ENCODE results near the gene ATE1. TPM values are rescaled to one million over a fixed set of nuclear protein-coding genes. Genes with fewer than 3 reads are reported as not detected.
A peak's percentile ranks its signal among the peaks of the same experiment; 100 is the strongest.
"Not testable (repeated sequence)": the region's sequence is repeated elsewhere in the genome, so short reads cannot be mapped to it uniquely, and the experiment has no call there.

Gene ATE1
- total RNA-seq, 2 experiments from 2014 or later = 26.6 to 28.1 TPM

DNA sequence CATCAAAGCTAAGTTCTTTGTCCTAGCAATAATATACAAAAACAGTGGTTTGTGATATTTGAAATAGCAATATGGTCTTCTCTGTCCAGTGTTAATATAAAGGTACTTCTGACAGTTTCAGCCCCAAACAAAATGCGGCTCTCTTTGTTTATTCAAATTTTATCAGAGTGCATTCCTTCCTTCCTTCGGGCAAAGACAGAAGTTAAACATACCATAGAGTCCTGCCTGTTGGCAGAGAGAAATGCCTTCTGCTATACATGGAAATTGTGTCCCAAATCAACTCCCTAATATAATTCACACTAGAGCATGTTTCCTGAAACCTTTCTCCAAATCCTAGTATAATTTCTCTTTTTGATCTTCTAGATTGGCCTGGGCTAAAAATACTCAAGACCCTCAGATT is 21.2 kb upstream of the ATE1 start:
- DNase-seq = no peak
- Mint-ChIP-seq H3K4me3 (no peak overlapping the region), H3K27ac (no peak overlapping the region), H3K27me3 (no peaks in the 10 kb centered on the region), H3K4me1 (no peaks in the 10 kb centered on the region), H3K9me3 (ENCODE audit: low read depth) (no peaks in the 10 kb centered on the region), H3K36me3 (peaks cover 8% of the 10 kb centered on the region)
- no peak for ATAC-seq
- CTCF ChIA-PET = interaction anchor here (1.7 kb wide), 1 partner anchor 25 kb away, joined by 4 read pairs; no protein-coding TSS in a partner anchor

DNA sequence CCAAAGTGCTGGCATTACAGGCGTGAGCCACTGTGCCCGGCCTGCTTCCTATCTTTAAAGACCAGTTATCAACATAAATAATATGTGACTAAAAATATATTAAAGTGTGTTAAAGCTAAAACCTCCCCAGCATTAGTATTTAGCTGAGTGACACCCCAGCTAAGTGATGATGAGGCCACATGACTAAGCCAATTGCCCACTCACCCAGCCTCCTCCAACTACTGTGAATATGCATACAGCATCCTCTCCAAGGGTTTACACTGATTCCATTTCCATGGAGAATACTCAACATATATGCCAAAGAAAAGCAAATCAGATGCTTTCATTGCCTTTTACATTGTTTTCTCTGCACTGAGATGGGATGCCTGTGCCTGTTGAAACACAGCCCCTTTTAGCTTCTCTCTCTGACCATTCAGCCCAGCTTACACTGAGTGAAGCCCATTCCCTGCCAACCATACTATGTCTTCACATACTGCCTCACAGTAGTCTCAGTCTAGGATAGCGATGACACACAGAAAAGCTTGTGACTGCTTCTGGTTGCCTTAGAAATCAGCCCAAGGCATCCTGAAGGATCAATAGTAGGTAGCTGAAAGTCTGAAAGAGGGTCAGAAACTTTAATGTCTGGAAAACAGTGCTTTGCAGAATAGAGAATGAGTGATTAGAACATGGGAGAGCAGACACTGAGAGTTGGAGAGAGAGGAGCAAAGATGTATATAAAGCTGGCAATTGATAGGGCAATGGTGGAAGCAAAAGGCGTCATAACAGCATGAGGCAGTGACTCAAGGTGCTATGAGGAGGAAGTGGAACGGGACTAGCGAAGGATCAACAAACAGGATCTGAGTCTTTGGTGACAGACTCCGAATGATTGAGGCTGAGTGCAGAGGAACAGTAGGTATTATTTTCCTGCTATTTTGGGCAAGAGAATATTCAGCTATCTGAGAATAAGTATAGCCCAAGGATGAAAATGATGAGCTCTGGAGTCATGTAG is 19.8 kb upstream of the ATE1 start:
- ATAC-seq = no peak
- peaks cover 1% of the 10 kb centered on the region for H3K36me3 Mint-ChIP-seq
- H3K9me3 Mint-ChIP-seq (ENCODE audit: low read depth) = no peaks in the 10 kb centered on the region
- no peak overlapping the region for H3K27ac Mint-ChIP-seq
- H3K4me3 Mint-ChIP-seq = no peak overlapping the region
- H3K27me3 Mint-ChIP-seq = no peaks in the 10 kb centered on the region
- no peak for DNase-seq
- no peaks in the 10 kb centered on the region for H3K4me1 Mint-ChIP-seq
- CTCF ChIA-PET = interaction anchor here (1.7 kb wide), 1 partner anchor 26 kb away, joined by 4 read pairs; no protein-coding TSS in a partner anchor

DNA sequence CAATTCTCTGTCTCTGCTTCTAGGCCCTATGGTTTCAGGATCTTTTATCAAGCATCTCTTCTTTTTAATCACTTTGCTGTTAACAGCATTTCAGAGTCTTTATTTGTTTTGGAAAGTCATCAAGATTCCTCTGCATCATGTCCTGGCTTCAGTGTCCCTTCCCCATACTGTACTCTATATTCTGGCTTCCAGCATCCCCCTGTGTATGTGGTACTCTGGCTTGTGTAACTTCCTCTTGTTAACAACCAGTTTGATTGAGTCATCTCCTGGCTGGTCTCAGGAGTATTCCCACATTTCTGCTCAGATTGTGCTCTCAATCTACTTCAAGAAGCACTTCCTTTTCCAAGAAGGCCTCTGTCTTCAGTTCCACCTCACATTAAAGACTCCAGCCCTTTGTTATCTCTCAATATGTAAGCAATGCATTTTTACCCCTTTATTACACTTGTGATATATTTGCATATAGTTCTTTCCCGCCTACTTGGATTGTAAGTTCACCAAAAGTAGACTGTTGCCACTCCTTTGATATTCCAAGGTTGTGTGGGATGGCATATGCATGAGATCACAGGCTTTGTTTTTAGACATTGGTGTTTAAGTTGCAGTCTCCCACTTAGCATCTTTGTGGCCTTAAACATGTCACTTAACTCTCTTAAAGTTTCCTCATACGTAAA is 15.1 kb upstream of the ATE1 start:
- Mint-ChIP-seq H3K9me3 (ENCODE audit: low read depth) (no peaks in the 10 kb centered on the region), H3K27ac (no peak overlapping the region), H3K27me3 (peaks cover 13% of the 10 kb centered on the region), H3K36me3 (no peaks in the 10 kb centered on the region), H3K4me3 (no peak overlapping the region), H3K4me1 (no peaks in the 10 kb centered on the region)
- DNase-seq = no peak
- ATAC-seq = no peak
- CTCF ChIA-PET = no interaction called here

DNA sequence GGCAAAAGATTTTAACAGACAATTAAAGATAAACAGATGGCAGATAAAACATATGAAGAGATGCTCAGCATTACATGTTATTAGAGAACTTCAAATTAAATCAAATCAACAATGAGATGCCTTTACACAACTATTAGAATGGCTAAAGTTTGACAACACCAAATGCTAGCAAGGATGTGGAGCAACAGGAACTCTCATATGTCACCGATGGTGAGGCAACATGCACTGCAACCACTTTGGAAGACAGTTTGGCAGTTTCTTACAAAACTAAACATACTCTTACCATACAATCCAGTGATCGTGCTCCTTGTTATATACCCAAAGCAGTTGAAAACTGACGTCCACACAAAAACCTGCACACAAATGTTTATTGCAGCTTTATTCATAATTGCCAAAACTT is 13.7 kb upstream of the ATE1 start:
- H3K4me3 Mint-ChIP-seq = no peak overlapping the region
- no peaks in the 10 kb centered on the region for H3K9me3 Mint-ChIP-seq (ENCODE audit: low read depth)
- no peak for ATAC-seq
- H3K27me3 Mint-ChIP-seq = peaks cover 13% of the 10 kb centered on the region
- H3K36me3 Mint-ChIP-seq = no peaks in the 10 kb centered on the region
- no peak overlapping the region for H3K27ac Mint-ChIP-seq
- no peak for DNase-seq
- CTCF ChIA-PET = no interaction called here
- no peaks in the 10 kb centered on the region for H3K4me1 Mint-ChIP-seq

DNA sequence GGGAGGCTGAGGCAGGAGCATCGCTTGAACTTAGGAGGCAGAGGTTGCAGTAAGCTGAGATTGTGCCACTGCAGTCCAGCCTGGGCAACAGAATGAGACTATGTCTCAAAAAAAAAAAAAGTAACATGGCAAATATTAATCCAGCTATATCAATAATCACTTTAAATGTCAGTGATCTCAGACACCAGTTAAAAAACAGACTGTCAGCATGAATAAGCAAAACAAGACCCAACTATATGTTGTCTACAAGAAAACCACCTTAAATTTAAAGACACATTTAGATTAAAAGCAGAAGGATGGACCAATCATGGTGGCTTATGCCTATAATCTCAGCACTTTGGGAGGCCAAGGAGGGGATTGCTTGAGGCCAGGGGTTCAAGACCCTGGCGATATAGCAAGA is 8.5 kb upstream of the ATE1 start:
- CTCF ChIA-PET = no interaction called here
- ATAC-seq = no peak
- Mint-ChIP-seq H3K36me3 (no peaks in the 10 kb centered on the region), H3K27ac (no peak overlapping the region), H3K4me3 (no peak overlapping the region), H3K27me3 (peaks cover 13% of the 10 kb centered on the region), H3K4me1 (no peaks in the 10 kb centered on the region), H3K9me3 (ENCODE audit: low read depth) (no peaks in the 10 kb centered on the region)
- no peak for DNase-seq

DNA sequence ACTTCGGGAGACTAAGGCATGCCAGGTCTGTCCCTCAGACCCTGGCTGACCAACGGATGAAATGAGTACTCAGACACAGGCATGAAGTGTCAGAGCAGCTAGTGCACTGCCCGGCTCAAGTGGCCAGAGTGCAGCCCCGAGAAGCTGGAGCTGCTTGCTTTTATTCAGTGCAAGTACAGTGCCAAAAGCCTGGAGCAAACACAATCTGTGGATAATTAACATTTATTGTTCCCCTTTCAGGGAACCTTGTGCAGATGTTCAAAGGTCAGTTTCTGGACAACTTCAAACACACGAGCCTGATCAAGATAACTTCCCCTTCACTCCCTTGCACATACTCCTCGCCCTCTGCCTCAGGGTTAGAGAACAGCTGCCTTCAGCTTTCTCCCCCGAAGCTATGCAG is 7.9 kb upstream of the ATE1 start:
- no peak for ATAC-seq
- no peak overlapping the region for H3K27ac Mint-ChIP-seq

DNA sequence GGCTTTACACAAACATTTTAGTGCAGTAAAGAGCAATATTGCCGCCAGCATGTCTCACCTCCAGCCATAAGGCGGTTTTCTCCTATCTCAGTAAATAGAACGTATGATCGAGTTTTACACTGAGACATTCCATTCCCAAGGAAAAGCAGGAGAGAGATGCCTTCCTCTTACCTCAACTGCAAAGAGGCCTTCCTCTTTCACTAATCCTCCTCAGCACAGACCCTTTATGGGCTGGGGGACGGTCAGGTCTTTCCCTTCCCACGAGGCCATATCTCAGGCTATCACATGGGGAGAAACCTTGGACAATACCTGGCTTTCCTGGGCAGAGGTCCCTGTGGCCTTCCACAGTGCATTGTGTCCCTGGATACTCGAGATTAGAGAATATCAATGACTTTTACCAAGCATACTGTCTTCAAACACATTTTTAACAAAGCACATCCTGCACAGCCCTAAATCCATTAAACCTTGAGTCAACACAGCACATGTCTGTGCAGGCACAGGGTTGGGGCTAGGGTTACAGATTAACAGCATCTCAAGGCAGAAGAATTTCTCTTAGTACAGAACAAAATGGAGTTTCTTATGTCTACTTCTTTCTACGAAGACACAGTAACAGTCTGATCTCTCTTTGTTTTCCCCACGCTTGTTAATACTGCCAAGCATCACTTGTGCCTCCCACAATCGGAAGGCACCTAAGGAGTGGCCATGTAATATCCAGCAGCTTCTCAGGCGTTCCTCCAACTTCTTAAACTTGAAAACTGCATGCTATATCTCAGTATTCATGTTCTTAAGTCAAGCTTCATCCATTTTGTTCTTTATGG is 2.6 kb upstream of the ATE1 start:
- H3K4me1 Mint-ChIP-seq = peaks cover 13% of the 10 kb centered on the region
- DNase-seq; H3K9me3 Mint-ChIP-seq (ENCODE audit: low read depth); H3K27ac Mint-ChIP-seq; H3K36me3 Mint-ChIP-seq; ATAC-seq; CTCF ChIA-PET; H3K27me3 Mint-ChIP-seq: not testable (repeated sequence)
- H3K4me3 Mint-ChIP-seq = peak overlapping the region; percentile 1

More for the DNA sequence above, 7.9 kb upstream of the ATE1 start:
- Mint-ChIP-seq H3K4me3 (no peak overlapping the region), H3K27me3 (peaks cover 13% of the 10 kb centered on the region), H3K36me3 (no peaks in the 10 kb centered on the region), H3K4me1 (no peaks in the 10 kb centered on the region), H3K9me3 (ENCODE audit: low read depth) (no peaks in the 10 kb centered on the region)
- no peak for DNase-seq
- CTCF ChIA-PET = no interaction called here

DNA sequence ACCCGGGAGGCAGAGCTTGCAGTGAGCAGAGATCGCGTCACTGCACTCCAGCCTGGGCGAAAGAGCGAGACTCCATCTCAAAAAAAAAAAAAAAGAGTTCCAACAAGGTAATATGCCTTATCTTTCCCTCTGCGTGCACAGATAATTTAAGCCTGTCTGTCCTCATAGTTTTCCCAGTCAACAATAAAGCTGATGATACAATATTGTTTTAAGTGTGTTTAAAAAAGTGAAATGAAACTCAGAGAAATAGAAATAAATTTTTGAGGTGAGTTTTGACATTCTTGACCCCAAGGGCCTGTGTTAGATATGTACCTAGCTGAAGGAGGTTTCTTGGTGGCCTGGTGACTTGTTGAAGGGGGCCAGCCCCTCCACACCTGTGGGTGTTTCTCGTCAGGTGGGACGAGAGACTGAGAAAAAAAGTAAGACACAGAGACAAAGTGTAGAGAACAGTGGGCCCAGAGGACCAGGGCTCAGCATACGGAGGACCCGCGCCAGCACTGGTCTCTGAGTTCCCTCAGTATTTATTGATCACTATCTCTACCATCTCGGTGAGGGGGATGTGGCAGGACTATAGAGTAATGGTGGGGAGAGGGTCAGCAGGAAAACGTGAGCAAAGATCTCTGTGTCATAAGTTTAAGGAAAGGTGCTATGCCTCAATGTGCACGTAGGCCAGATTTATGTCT is 1.9 kb upstream of the ATE1 start:
- DNase-seq; H3K9me3 Mint-ChIP-seq (ENCODE audit: low read depth); CTCF ChIA-PET; ATAC-seq; H3K27me3 Mint-ChIP-seq; H3K36me3 Mint-ChIP-seq: not testable (repeated sequence)
- Mint-ChIP-seq H3K27ac (peak overlapping the region; percentile 63), H3K4me1 (peaks cover 15% of the 10 kb centered on the region), H3K4me3 (peak overlapping the region; percentile 1)

DNA sequence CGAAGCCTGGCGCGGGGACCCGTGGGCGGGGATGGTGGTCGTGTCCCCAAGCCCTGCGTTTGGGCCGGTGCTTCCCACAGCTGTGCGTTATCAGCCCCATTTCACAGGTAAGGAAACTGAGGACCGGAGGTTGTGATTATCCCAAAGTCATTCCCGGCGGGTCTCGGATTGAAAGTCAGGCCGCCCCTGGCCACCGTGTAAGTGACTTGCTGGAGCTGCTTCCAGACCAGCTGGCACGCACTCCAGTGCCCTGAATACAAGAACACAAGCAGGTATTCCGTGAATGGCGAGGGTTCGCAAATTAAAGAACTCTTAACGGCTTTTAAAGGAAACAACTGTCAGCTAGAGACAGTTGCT is 675 bp upstream of the ATE1 start:
- Mint-ChIP-seq H3K4me1 (peaks cover 15% of the 10 kb centered on the region), H3K36me3 (peaks cover 2% of the 10 kb centered on the region), H3K27ac (peak overlapping the region; percentile 95), H3K4me3 (peak overlapping the region; percentile 95), H3K27me3 (no peaks in the 10 kb centered on the region), H3K9me3 (ENCODE audit: low read depth) (no peaks in the 10 kb centered on the region)
- DNase-seq (no peak), ATAC-seq (no peak)
- CTCF ChIA-PET = interaction anchor here (0.6 to 1.8 kb wide), 3 partner anchors 29 to 205 kb away, joined by 3 to 10 read pairs (median 3); partner anchors contain the start of gene NSMCE4A

DNA sequence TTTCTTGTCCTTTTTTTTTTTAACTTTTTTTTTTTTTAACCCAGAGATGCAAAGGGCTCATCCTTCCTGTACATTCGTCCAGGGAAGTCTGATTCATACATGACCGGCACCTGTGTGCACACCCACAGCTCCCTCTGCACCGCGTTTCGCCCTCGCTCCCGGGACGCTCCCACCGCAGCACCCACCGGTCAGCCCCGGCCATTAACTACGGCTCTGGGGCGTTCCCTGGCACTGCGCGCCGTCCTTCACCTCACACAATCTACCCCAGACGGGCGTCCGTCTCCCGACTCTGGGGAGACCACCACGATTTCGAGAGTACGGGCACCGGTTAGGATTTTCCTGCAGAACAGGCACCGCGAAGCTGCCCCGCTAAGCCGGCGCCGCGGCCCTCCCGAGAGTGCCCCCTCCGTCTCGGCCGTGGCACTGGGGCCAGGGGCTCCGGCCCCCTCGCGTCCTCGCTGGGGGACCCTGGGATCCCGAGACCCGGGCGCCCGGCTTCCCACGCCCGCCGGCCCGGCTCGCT is 452 bp downstream of the ATE1 start:
- CTCF ChIA-PET = interaction anchor here (0.6 to 1.8 kb wide), 2 partner anchors 47 to 1114 kb away, joined by 3 to 10 read pairs; partner anchors contain the start of gene NSMCE4A
- H3K4me3 Mint-ChIP-seq = peak overlapping the region; percentile 95
- peaks cover 3% of the 10 kb centered on the region for H3K36me3 Mint-ChIP-seq
- H3K4me1 Mint-ChIP-seq = peaks cover 15% of the 10 kb centered on the region
- H3K9me3 Mint-ChIP-seq (ENCODE audit: low read depth) = no peaks in the 10 kb centered on the region
- H3K27me3 Mint-ChIP-seq = no peaks in the 10 kb centered on the region
- peak overlapping the region; percentile 94 for H3K27ac Mint-ChIP-seq
- ATAC-seq (peak; percentile 45), DNase-seq (peak; percentile 55)

DNA sequence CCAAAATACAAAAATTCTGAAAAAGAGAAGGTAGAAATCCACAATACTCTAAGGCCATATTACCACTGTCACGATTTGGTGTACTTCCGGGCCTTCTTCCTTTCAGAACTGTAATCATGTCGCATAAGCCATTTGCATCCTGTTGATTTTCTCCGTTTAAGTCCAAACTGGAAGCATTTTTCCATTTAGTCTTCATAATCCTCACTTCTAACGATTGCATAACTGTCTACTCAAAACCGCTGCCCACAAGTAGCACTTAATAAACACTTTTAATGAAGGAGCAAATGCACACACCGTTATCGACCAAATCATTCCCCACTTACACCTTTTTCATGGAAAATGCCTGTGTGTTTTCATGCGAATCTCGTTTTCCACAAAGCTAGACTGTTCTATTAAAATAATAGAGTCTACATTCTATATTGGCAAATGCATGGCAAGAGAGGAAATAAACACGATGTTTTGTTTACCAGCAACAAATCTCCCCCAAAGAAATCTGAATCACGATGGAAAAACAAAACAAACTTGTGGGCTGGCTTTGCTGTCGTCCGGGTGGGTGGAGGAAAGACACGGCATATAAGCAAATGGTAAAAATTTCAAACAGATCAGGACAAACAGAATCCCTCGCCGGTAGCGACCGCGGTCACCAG is 1.0 kb downstream of the ATE1 start:
- Mint-ChIP-seq H3K36me3 (peaks cover 3% of the 10 kb centered on the region), H3K27me3 (no peaks in the 10 kb centered on the region), H3K4me3 (peak overlapping the region; percentile 95), H3K4me1 (peaks cover 15% of the 10 kb centered on the region), H3K9me3 (ENCODE audit: low read depth) (no peaks in the 10 kb centered on the region), H3K27ac (peak overlapping the region; percentile 94)
- CTCF ChIA-PET = no interaction called here
- no peak for DNase-seq
- peak; percentile 3 for ATAC-seq

DNA sequence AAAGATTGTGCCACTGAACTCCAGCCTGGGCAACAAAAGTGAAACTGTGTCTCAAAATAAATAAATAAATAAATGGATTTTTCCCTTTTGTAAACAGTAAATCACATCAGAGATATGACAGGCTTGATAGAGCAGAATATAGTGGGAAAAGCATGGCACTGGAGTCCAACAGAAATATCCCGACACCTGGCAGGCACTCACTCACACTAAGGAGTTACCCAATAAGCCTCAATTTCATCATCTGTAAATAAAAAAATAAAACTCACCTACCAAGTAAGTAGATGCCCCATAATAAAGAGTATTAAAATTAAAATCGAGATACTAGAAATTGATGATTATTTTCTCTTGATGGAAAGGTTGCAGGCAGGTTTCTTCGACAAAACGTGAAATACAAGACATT is 1.7 kb downstream of the ATE1 start:
- Mint-ChIP-seq H3K27ac (no peak overlapping the region), H3K9me3 (ENCODE audit: low read depth) (no peaks in the 10 kb centered on the region), H3K27me3 (no peaks in the 10 kb centered on the region), H3K4me1 (peaks cover 15% of the 10 kb centered on the region), H3K36me3 (peaks cover 5% of the 10 kb centered on the region), H3K4me3 (peak overlapping the region; percentile 22)
- CTCF ChIA-PET = no interaction called here
- no peak for DNase-seq
- ATAC-seq = no peak

Measured in activated CD8-positive, alpha-beta memory T cell treated with anti-CD3 and anti-CD28 coated beads, Interleukin-2, amount 10 ng/mL, durations not matched to agents 7 days and 5 days (primary cell).